ENCODE results near the gene POLDIP2. TPM values are rescaled to one million over a fixed set of nuclear protein-coding genes. Genes with fewer than 3 reads are reported as not detected.
A peak's percentile ranks its signal among the peaks of the same experiment; 100 is the strongest.

POLDIP2 gene
- total and polyA plus RNA-seq, 2 of the 13 experiments (the other 11 are each of a cell fraction or from before 2014, with no cell fraction given) = 85.9 to 114 TPM

GRCh38 chr17:28364665-28365363 lies 7.5 kb upstream of the POLDIP2 start, which contains the start of gene SEBOX:
TSS of gene SEBOX (minus strand) at chr17:28365199. CDS start at chr17:28365151, 48 bp downstream.
- CTCF ChIA-PET (ENCODE audit: low intra/inter-chr PET ratio, low total read pairs) = no interaction called here
- BruUV-seq (replicated peaks) = no TSS peak
- no peak within 1 kb of the TSS for H3K27ac ChIP-seq (ENCODE audit: extremely low read length, insufficient read depth, low read length)
- in situ Hi-C loops (cut with HindIII; ENCODE audit: extremely low pct_ligation_motif_present, low pct_unique_long_range_greater_than_20kb) = no loop called here
- no peaks in the 10 kb centered on the region for H3K9me3 ChIP-seq (ENCODE audit: low read length)
- POLR2A ChIA-PET = interaction anchor here (0.8 to 8.3 kb wide), 8 partner anchors 8 to 57 kb away, joined by 3 to 183 read pairs (median 8); partner anchors contain the start of genes IFT20, POLDIP2, SLC46A1 and TNFAIP1
- no peak within 1 kb of the TSS for H3K4me2 ChIP-seq (ENCODE audit: low read depth, low read length)
- FAIRE-seq (no peak), DNase-seq (ENCODE audit: low spot score) (no peak), ATAC-seq (no peak)
- peaks cover 16 to 35% of the 10 kb centered on the region in 2 experiments for H3K36me3 ChIP-seq (replicated peaks in 1 of 2; ENCODE audit: control insufficient read depth in 1 of 2, insufficient read depth in 2 of 2, low read length in 2 of 2)
- peaks cover 37% of the 10 kb centered on the region for H3K4me1 ChIP-seq (ENCODE audit: insufficient read depth, low read length)
- H3K79me2 ChIP-seq (ENCODE audit: insufficient read depth, low read length) = peaks cover 7% of the 10 kb centered on the region
- intact Hi-C loops (cut with micrococcal nuclease; ENCODE audit: unreplicated experiment) = no loop called here
- H3K27me3 ChIP-seq (ENCODE audit: control insufficient read depth in 1 of 2, insufficient read depth in 2 of 2, low read length in 2 of 2) = no peaks in the 10 kb centered on the region
- no peaks in the 10 kb centered on the region for H4K20me1 ChIP-seq (ENCODE audit: insufficient read depth, low read length)
- no peak within 1 kb of the TSS for H3K9ac ChIP-seq (ENCODE audit: insufficient read depth, low read depth, low read length)
- no peak within 1 kb of the TSS for H2AFZ ChIP-seq (ENCODE audit: low read length)
- TF ChIP-seq AGO2 (optimal IDR thresholded peaks at IDR 0.05; ENCODE audit: low read depth, low read length) (peak; percentile 73), HNRNPL (IDR thresholded peaks at IDR 0.05; ENCODE audit: low read depth, low read length) (peak; percentile 80), RAD51 (IDR thresholded peaks at IDR 0.05; ENCODE audit: borderline replicate concordance) (no peak), POLR2A (IDR thresholded peaks at IDR 0.05; ENCODE audit: insufficient read depth in 1 of 2, low read depth in 2 of 2, low read length in 2 of 2) (peak in 1 of 2 experiments; percentile 14; a peak in 1 of 4 replicates), HOXA7 (CRISPR knock-in tag; IDR thresholded peaks at IDR 0.05) (no peak)
- 94% methylated on average over 9 of the region's 13 CpGs for WGBS (ENCODE audit: low lambda C conversion rate)
- H3K4me3 ChIP-seq (replicated peaks in 1 of 3; ENCODE audit: insufficient read depth in 1 of 3, low read depth in 2 of 3, low read length in 3 of 3) = no peak within 1 kb of the TSS

- Histone ChIP-seq H3K36me3 (replicated peaks in 1 of 2; ENCODE audit: control insufficient read depth in 1 of 2, insufficient read depth in 2 of 2, low read length in 2 of 2) (peaks cover 19 to 41% of the 10 kb centered on the region in 2 experiments), H3K27me3 (ENCODE audit: control insufficient read depth in 1 of 2, insufficient read depth in 2 of 2, low read length in 2 of 2) (no peaks in the 10 kb centered on the region), H3K27ac (ENCODE audit: extremely low read length, insufficient read depth, low read length) (no peak overlapping the region), H3K9me3 (ENCODE audit: low read length) (no peaks in the 10 kb centered on the region), H3K4me2 (ENCODE audit: low read depth, low read length) (no peak overlapping the region), H3K4me3 (replicated peaks in 1 of 3; ENCODE audit: insufficient read depth in 1 of 3, low read depth in 2 of 3, low read length in 3 of 3) (no peak overlapping the region), H4K20me1 (ENCODE audit: insufficient read depth, low read length) (no peaks in the 10 kb centered on the region), H3K9ac (ENCODE audit: insufficient read depth, low read depth, low read length) (no peak overlapping the region), H3K79me2 (ENCODE audit: insufficient read depth, low read length) (peaks cover 9% of the 10 kb centered on the region), H3K4me1 (ENCODE audit: insufficient read depth, low read length) (peaks cover 33% of the 10 kb centered on the region), H2AFZ (ENCODE audit: low read length) (no peak overlapping the region)
- POLR2A ChIA-PET = interaction anchor here (0.8 to 8.3 kb wide), 6 partner anchors 9 to 58 kb away, joined by 3 to 122 read pairs (median 3); partner anchors contain the start of genes IFT20, SLC46A1 and TNFAIP1
- ATAC-seq (no peak), FAIRE-seq (no peak), DNase-seq (ENCODE audit: low spot score) (no peak)
- TF ChIP-seq SP2 (CRISPR knock-in tag; IDR thresholded peaks at IDR 0.05) (no peak), HOXD1 (CRISPR knock-in tag; IDR thresholded peaks at IDR 0.05) (no peak), EED (CRISPR knock-in tag; IDR thresholded peaks at IDR 0.05) (no peak), FUBP1 (CRISPR knock-in tag; IDR thresholded peaks at IDR 0.05; ENCODE audit: borderline replicate concordance) (no peak)
- in situ Hi-C loops (cut with HindIII; ENCODE audit: extremely low pct_ligation_motif_present, low pct_unique_long_range_greater_than_20kb) = no loop called here
- BruUV-seq (replicated peaks) = no TSS peak
- 97% methylated on average over 5 of the region's 8 CpGs for WGBS (ENCODE audit: low lambda C conversion rate)
- CTCF ChIA-PET (ENCODE audit: low intra/inter-chr PET ratio, low total read pairs) = no interaction called here
- intact Hi-C loops (cut with micrococcal nuclease; ENCODE audit: unreplicated experiment) = no loop called here
Measured at GRCh38 chr17:28363776-28364650, 6.7 kb upstream of the POLDIP2 start.
